ENCODE results near the gene SLC51B.

The SLC51B gene

GRCh38 chr15:65101891-65102708 lies 56.9 kb downstream of the SLC51B start:
- Mint-ChIP-seq H3K27ac (peak overlapping the region; percentile 41), H3K27me3 (ENCODE audit: low read depth) (no peaks in the 10 kb centered on the region), H3K36me3 (ENCODE audit: low read depth) (peaks cover 23% of the 10 kb centered on the region), H3K4me1 (ENCODE audit: low read depth) (peaks cover 6% of the 10 kb centered on the region), H3K4me3 (no peak overlapping the region), H3K9me3 (no peaks in the 10 kb centered on the region)

- Mint-ChIP-seq H3K27me3 (ENCODE audit: low read depth) (no peaks in the 10 kb centered on the region), H3K9me3 (no peaks in the 10 kb centered on the region), H3K36me3 (ENCODE audit: low read depth) (peaks cover 23% of the 10 kb centered on the region), H3K27ac (no peak overlapping the region), H3K4me1 (ENCODE audit: low read depth) (peaks cover 6% of the 10 kb centered on the region), H3K4me3 (no peak overlapping the region)
Observed at GRCh38 chr15:65102912-65103311, 57.7 kb downstream of the SLC51B start.

Measured in T-helper 1 cell treated with Interleukin-12 subunit alpha and Interleukin-12 subunit beta and Interleukin-4 antibody, amounts not matched to agents 30 μg/mL and 1 μg/mL, for 36 hours (primary cell).